A549 (cell line): Measurements from ENCODE around the gene SUN2. TPM values are rescaled to one million over a fixed set of nuclear protein-coding genes. Genes with fewer than 3 reads are reported as not detected.

Experiments used
- ATAC-seq, 2 experiments: fragments of 200-7000 bp in 1 of 2; fragments of >200 bp in 1 of 2; cut with Nextera tagmentation in 1 of 2; cut with Tn5 transposase in 1 of 2; 3 replicates each; pipeline versions ENCODE4 v1.8.0 to v1.9.1; 2018 to 2020; ENCODE audit warnings: mild to moderate bottlenecking in 1 of 2, moderate library complexity in 1 of 2
- CTCF ChIA-PET: fragments of 300-600 bp; sonication (Branson Sonifier 250); formaldehyde crosslinking; extraction: SDS; loops from one replicate; lab custom pipeline; 2021; ENCODE audit warnings: antibody characterized with exemption, inconsistent platforms; lab: Yijun Ruan, JAX
- POLR2A ChIA-PET: fragments of 350-600 bp; formaldehyde crosslinking; extraction: SDS; loops from one replicate; lab custom pipeline; 2021; ENCODE audit warnings: antibody characterized with exemption, inconsistent platforms; lab: Yijun Ruan, JAX
- DNase-seq, 2 experiments: peaks; one replicate each; pipeline versions ENCODE4 v3.0.0 to v3.0.0-alpha.2; 2011 to 2016; ENCODE audit warnings: low read depth in 1 of 2, low spot score in 1 of 2
- FAIRE-seq: peaks from 2 replicates; lab custom pipeline; 2011; peaks lifted over from hg19 to GRCh38; lab: Jason Lieb, UNC
- H3K27ac ChIP-seq, 2 experiments: fragments of >200 bp; sonication (Bioruptor Twin); formaldehyde crosslinking; 3 replicates each; pipeline ENCODE4 v1.5.1; 2016 to 2017
- H3K4me1 ChIP-seq: fragments of >200 bp; sonication (Bioruptor Twin); formaldehyde crosslinking; 3 replicates; pipeline ENCODE4 v1.6.1; 2016
- H3K4me2 ChIP-seq: fragments of >200 bp; sonication (Bioruptor Twin); formaldehyde crosslinking; 3 replicates; pipeline ENCODE4 v1.6.1; 2016
- H3K4me3 ChIP-seq: fragments of >200 bp; sonication (Bioruptor Twin); formaldehyde crosslinking; 3 replicates; pipeline ENCODE4 v1.5.1; 2016
- H3K9me3 ChIP-seq: fragments of >200 bp; sonication (Bioruptor Twin); formaldehyde crosslinking; 3 replicates; pipeline ENCODE4 v1.6.1; 2016
- CEBPB ChIP-seq, 2 experiments: fragments of >200 bp in 1 of 2; sonication (Bioruptor Twin) in 1 of 2; formaldehyde crosslinking in 1 of 2; IDR thresholded peaks; 2 replicates each; pipeline ENCODE4 v1.6.1; 2012 to 2016
- EHF ChIP-seq: fragments of 250-450 bp; sonication (Bioruptor Pico); IDR thresholded peaks from 2 replicates; pipeline ENCODE4 v1.5.0; 2020; ENCODE audit warnings: mild to moderate bottlenecking
- EP300 ChIP-seq, 2 experiments: fragments of >200 bp; sonication (Bioruptor Twin); formaldehyde crosslinking; IDR thresholded peaks; 2 replicates in 1 of 2; 3 replicates in 1 of 2; pipeline ENCODE4 v1.6.1; 2016 to 2017
- FOXS1 ChIP-seq: fragments of 250-450 bp; sonication (Bioruptor Pico); IDR thresholded peaks from 2 replicates; pipeline ENCODE4 v1.5.0; 2020; ENCODE audit warnings: mild to moderate bottlenecking, moderate library complexity
- HOXA7 ChIP-seq: fragments of 250-450 bp; sonication (Bioruptor Pico); IDR thresholded peaks from 2 replicates; pipeline ENCODE4 v1.5.0; 2020; ENCODE audit warnings: mild to moderate bottlenecking, moderate library complexity
- NR3C1 ChIP-seq: fragments of >200 bp; sonication (Bioruptor Twin); formaldehyde crosslinking; IDR thresholded peaks from 3 replicates; pipeline ENCODE4 v1.6.1; 2017
- POLR2A ChIP-seq: IDR thresholded peaks from 2 replicates; pipeline ENCODE4 v1.6.1; 2012; ENCODE audit warnings: mild to moderate bottlenecking, low read length
- POLR2AphosphoS2 ChIP-seq: conservative IDR thresholded peaks from 2 replicates; pipeline ENCODE4 v1.6.1; 2012; ENCODE audit warnings: low read length, improper control_type of control experiment, inconsistent platforms
- RAD21 ChIP-seq, 2 experiments: fragments of >200 bp in 1 of 2; sonication (Bioruptor Twin) in 1 of 2; formaldehyde crosslinking in 1 of 2; IDR thresholded peaks in 1 of 2; conservative IDR thresholded peaks in 1 of 2; 2 replicates in 1 of 2; 3 replicates in 1 of 2; pipeline ENCODE4 v1.6.1; 2012 to 2018; ENCODE audit warnings: inconsistent platforms in 1 of 2
- RARB ChIP-seq: fragments of 250-450 bp; sonication (Bioruptor Pico); IDR thresholded peaks from 2 replicates; pipeline ENCODE4 v1.8.0; 2021; ENCODE audit warnings: mild to moderate bottlenecking, moderate library complexity
- RCOR1 ChIP-seq: fragments of 150-350 bp; IDR thresholded peaks from 2 replicates; pipeline ENCODE4 v1.6.1; 2014; ENCODE audit warnings: antibody characterized with exemption, low read length, low read depth
- SMC3 ChIP-seq: fragments of >200 bp; sonication (Bioruptor Twin); formaldehyde crosslinking; IDR thresholded peaks from 3 replicates; pipeline ENCODE4 v1.6.1; 2018; ENCODE audit warnings: inconsistent platforms
- TFCP2L1 ChIP-seq: fragments of 250-450 bp; sonication (Bioruptor Pico); IDR thresholded peaks from 2 replicates; pipeline ENCODE4 v1.5.0; 2021; ENCODE audit warnings: mild to moderate bottlenecking
- ZFP36 ChIP-seq: fragments of 450-650 bp; IDR thresholded peaks from 2 replicates; pipeline ENCODE4 v1.6.1; 2014; ENCODE audit warnings: borderline replicate concordance; ENCODE audit not compliant: partially characterized antibody
- ZSCAN20 ChIP-seq: fragments of 250-450 bp; sonication (Bioruptor Pico); IDR thresholded peaks from 2 replicates; pipeline ENCODE4 v1.8.0; 2022; ENCODE audit warnings: mild to moderate bottlenecking, moderate library complexity
- WGBS: methylation state at CpG from one replicate; pipeline ENCODE4 v1.1.6; 2017; ENCODE audit errors: missing lambda C conversion rate; 5-methylcytosine and 5-hydroxymethylcytosine counted together
- polyA plus RNA-seq, 4 experiments: library from polyadenylated mRNA; depleted of rRNA in 3 of 4; stranded (reverse); fragments of >200 nt; fragmentation: RNase III in 1 of 4; extraction: RNeasy Plus Mini Kit Qiagen cat#74134 plus additional on column Dnase treatment in 1 of 4; gene quantifications; 2 replicates in 3 of 4; 3 replicates in 1 of 4; pipeline ENCODE4 v1.2.3, GENCODE V29; 2011 to 2017
- TF ChIP-seq, protein P1 (sequence below): IDR thresholded peaks from 2 replicates; pipeline ENCODE4 v1.6.1; 2012
- TF ChIP-seq, protein P2 (sequence below): fragments of >200 bp; sonication (Bioruptor Twin); formaldehyde crosslinking; IDR thresholded peaks from 3 replicates; pipeline ENCODE4 v1.6.1; 2016
- TF ChIP-seq, protein P3 (sequence below): fragments of 450-650 bp; IDR thresholded peaks from 2 replicates; pipeline ENCODE4 v1.6.1; 2014; ENCODE audit warnings: antibody characterized with exemption
- TF ChIP-seq, protein P4 (sequence below): fragments of 250-450 bp; sonication (Bioruptor Pico); IDR thresholded peaks from 2 replicates; pipeline ENCODE4 v1.5.0; 2020; ENCODE audit warnings: low read depth, mild to moderate bottlenecking, moderate library complexity
- TF ChIP-seq, protein P5 (sequence below): fragments of >200 bp; sonication (Bioruptor Twin); formaldehyde crosslinking; IDR thresholded peaks from 2 replicates; pipeline ENCODE4 v1.6.1; 2016
- TF ChIP-seq, protein P6 (sequence below): fragments of >200 bp; sonication (Bioruptor Twin); formaldehyde crosslinking; IDR thresholded peaks from 3 replicates; pipeline ENCODE4 v1.5.1; 2016
- TF ChIP-seq, protein P7 (sequence below): fragments of 200-600 bp; sonication (generic); IDR thresholded peaks from 2 replicates; pipeline ENCODE4 v1.6.1; 2016; ENCODE audit warnings: antibody characterized with exemption, mild to moderate bottlenecking, moderate library complexity

Gene SUN2
- polyA plus RNA-seq, 2 of the 4 experiments (the other 2 are of a cell fraction), result 12.6 to 24.0 TPM

DNA sequence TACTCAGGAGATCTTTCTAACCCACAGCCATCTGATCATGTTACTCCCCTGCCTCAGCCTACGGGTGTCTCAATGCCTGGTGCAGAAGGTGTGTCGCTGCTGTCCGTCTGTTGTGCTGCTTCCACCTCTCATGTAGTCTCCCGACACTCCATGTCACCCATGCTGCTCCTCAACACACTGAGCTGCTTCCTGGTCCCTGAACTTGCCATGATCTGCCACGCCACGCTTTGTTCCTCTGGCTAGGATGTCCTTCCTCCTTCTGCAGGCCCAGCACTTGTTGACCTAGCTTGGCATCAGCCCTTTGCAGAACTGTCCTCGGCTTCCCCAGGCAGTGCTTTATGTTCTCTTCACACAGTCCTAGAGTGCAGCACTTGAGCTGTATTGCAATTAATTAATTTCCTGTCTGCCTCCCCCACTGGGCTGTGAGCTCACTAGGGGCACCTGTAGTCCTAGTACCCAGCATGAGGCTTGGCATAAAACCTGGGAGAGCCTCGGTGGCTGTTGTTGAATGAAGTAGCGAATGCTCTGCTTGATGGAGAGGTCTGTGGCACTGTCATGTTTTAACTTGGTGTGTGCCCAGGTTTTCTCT lies 40.5 kb downstream of the SUN2 start:
- no peak for FAIRE-seq
- CTCF ChIA-PET, result interaction anchor here (1.4 to 2.5 kb wide), 3 partner anchors 9 to 54 kb away, joined by 4 to 13 read pairs (median 4); partner anchors contain the start of gene TOMM22

DNA sequence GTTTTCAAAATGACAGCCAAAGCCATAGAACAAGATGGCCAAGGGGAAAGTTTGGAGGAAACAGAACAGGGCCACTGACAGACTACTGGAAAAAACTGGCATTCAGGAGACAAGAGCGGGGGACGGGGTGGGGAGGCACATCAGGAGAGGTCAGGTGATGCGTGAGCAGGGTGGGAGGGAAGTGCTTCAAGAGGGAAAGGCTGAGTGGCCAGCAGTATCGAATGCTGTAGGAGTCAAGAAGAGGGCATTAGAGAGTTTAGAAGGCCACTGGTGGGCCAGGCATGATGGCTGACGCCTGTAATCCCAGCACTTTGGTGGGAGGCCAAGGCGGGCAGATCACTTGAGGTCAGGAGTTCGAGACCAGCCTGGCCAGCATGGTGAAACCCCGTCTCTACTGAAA lies 41.9 kb downstream of the SUN2 start:
- H3K4me1 ChIP-seq, result peaks cover 10% of the 10 kb centered on the region
- 93% methylated on average over 8 of the region's 8 CpGs for WGBS
- no peak for ATAC-seq

More for the DNA sequence above, 40.5 kb downstream of the SUN2 start:
- Histone ChIP-seq H3K9me3 (no peaks in the 10 kb centered on the region), H3K4me1 (peaks cover 15% of the 10 kb centered on the region), H3K27ac (no peak overlapping the region), H3K4me3 (no peak overlapping the region), H3K4me2 (no peak overlapping the region)
- POLR2A ChIA-PET, result no interaction called here
- 94% methylated on average over 7 of the region's 9 CpGs for whole genome bisulfite sequencing
- TF ChIP-seq HOXA7 (CRISPR knock-in tag) (no peak), EHF (CRISPR knock-in tag) (no peak), TFCP2L1 (CRISPR knock-in tag) (no peak), RARB (CRISPR knock-in tag) (no peak), RCOR1 (no peak)
- TF ChIP-seq, protein P1, sequence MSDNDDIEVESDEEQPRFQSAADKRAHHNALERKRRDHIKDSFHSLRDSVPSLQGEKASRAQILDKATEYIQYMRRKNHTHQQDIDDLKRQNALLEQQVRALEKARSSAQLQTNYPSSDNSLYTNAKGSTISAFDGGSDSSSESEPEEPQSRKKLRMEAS, result no peak
- TF ChIP-seq, protein P2, sequence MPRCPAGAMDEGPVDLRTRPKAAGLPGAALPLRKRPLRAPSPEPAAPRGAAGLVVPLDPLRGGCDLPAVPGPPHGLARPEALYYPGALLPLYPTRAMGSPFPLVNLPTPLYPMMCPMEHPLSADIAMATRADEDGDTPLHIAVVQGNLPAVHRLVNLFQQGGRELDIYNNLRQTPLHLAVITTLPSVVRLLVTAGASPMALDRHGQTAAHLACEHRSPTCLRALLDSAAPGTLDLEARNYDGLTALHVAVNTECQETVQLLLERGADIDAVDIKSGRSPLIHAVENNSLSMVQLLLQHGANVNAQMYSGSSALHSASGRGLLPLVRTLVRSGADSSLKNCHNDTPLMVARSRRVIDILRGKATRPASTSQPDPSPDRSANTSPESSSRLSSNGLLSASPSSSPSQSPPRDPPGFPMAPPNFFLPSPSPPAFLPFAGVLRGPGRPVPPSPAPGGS, result no peak
- ATAC-seq, result no peak
- no peak for DNase-seq

DNA sequence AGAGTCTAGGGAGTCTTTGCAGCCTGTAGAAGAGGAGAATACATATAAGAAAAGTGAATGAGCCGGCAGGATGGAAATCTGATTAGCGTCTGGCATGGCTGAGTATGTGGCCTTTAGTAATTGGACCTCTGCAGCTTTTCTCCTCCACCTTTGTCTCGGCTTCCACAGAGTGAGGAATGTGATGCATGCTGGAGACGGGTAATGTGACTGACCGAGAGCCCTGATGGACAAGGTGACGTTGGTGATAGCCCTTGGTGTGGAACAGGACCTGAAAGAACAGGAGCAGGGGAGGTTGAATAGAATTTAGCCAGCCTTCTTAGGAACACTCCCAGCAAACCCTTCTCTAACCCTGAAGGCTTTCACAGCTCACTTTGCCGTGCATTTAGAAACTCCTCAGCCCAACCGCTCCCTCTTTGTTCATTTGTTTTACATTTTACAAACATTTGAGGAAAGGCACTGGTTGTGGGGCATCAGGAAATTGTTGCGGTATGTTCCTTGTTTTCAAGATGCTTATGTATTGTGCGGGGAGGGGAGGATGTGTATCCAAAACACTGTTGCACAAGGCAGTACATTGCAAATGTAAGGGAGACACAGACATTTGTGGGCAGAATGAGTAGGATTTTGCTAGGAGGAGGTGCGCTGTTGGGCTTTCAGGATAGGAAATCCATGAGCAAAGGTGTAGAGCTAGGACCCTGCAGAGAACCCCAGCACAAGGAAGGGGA lies 43.2 kb downstream of the SUN2 start:
- H3K4me3 ChIP-seq, result no peak overlapping the region
- no peak for ATAC-seq
- no peak overlapping the region for H3K4me2 ChIP-seq
- no peaks in the 10 kb centered on the region for H3K9me3 ChIP-seq
- POLR2A ChIA-PET, result no interaction called here
- no peak for FAIRE-seq
- CTCF ChIA-PET, result interaction anchor here (1.1 to 1.4 kb wide), 2 partner anchors 12 to 56 kb away, joined by 4 read pairs; no protein-coding TSS in a partner anchor
- 93% methylated on average over 11 of the region's 11 CpGs for WGBS
- H3K4me1 ChIP-seq, result peaks cover 5% of the 10 kb centered on the region; the same call in 2 of the 3 replicates
- DNase-seq, result no peak
- no peak overlapping the region for H3K27ac ChIP-seq
- TF ChIP-seq, protein P3, sequence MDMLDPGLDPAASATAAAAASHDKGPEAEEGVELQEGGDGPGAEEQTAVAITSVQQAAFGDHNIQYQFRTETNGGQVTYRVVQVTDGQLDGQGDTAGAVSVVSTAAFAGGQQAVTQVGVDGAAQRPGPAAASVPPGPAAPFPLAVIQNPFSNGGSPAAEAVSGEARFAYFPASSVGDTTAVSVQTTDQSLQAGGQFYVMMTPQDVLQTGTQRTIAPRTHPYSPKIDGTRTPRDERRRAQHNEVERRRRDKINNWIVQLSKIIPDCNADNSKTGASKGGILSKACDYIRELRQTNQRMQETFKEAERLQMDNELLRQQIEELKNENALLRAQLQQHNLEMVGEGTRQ, result no peak
- TF ChIP-seq NR3C1 (no peak), FOXS1 (CRISPR knock-in tag) (no peak), RAD21 (conservative IDR thresholded peaks at IDR 0.05 in 1 of 2, IDR thresholded peaks at IDR 0.05 in 1 of 2) (no peak), ZFP36 (no peak), RCOR1 (no peak), SMC3 (no peak), EP300 (IDR thresholded peaks at IDR 0.05) (no peak), CEBPB (IDR thresholded peaks at IDR 0.05) (no peak)
- TF ChIP-seq, protein P4, sequence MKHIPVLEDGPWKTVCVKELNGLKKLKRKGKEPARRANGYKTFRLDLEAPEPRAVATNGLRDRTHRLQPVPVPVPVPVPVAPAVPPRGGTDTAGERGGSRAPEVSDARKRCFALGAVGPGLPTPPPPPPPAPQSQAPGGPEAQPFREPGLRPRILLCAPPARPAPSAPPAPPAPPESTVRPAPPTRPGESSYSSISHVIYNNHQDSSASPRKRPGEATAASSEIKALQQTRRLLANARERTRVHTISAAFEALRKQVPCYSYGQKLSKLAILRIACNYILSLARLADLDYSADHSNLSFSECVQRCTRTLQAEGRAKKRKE (CRISPR knock-in tag), result no peak
- TF ChIP-seq, protein P5, sequence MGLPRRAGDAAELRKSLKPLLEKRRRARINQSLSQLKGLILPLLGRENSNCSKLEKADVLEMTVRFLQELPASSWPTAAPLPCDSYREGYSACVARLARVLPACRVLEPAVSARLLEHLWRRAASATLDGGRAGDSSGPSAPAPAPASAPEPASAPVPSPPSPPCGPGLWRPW, result no peak
- TF ChIP-seq, protein P6, sequence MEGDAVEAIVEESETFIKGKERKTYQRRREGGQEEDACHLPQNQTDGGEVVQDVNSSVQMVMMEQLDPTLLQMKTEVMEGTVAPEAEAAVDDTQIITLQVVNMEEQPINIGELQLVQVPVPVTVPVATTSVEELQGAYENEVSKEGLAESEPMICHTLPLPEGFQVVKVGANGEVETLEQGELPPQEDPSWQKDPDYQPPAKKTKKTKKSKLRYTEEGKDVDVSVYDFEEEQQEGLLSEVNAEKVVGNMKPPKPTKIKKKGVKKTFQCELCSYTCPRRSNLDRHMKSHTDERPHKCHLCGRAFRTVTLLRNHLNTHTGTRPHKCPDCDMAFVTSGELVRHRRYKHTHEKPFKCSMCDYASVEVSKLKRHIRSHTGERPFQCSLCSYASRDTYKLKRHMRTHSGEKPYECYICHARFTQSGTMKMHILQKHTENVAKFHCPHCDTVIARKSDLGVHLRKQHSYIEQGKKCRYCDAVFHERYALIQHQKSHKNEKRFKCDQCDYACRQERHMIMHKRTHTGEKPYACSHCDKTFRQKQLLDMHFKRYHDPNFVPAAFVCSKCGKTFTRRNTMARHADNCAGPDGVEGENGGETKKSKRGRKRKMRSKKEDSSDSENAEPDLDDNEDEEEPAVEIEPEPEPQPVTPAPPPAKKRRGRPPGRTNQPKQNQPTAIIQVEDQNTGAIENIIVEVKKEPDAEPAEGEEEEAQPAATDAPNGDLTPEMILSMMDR, result no peak

More for the DNA sequence above, 41.9 kb downstream of the SUN2 start:
- H3K4me3 ChIP-seq, result no peak overlapping the region
- no peak for FAIRE-seq
- no peaks in the 10 kb centered on the region for H3K9me3 ChIP-seq
- POLR2A ChIA-PET, result no interaction called here
- CTCF ChIA-PET, result interaction anchor here (1.2 to 1.7 kb wide), 2 partner anchors 55 to 202 kb away, joined by 3 to 4 read pairs; no protein-coding TSS in a partner anchor
- no peak overlapping the region for H3K4me2 ChIP-seq
- TF ChIP-seq POLR2AphosphoS2, result no peak
- TF ChIP-seq POLR2A, result no peak
- no peak for TF ChIP-seq ZSCAN20
- TF ChIP-seq, protein P7, sequence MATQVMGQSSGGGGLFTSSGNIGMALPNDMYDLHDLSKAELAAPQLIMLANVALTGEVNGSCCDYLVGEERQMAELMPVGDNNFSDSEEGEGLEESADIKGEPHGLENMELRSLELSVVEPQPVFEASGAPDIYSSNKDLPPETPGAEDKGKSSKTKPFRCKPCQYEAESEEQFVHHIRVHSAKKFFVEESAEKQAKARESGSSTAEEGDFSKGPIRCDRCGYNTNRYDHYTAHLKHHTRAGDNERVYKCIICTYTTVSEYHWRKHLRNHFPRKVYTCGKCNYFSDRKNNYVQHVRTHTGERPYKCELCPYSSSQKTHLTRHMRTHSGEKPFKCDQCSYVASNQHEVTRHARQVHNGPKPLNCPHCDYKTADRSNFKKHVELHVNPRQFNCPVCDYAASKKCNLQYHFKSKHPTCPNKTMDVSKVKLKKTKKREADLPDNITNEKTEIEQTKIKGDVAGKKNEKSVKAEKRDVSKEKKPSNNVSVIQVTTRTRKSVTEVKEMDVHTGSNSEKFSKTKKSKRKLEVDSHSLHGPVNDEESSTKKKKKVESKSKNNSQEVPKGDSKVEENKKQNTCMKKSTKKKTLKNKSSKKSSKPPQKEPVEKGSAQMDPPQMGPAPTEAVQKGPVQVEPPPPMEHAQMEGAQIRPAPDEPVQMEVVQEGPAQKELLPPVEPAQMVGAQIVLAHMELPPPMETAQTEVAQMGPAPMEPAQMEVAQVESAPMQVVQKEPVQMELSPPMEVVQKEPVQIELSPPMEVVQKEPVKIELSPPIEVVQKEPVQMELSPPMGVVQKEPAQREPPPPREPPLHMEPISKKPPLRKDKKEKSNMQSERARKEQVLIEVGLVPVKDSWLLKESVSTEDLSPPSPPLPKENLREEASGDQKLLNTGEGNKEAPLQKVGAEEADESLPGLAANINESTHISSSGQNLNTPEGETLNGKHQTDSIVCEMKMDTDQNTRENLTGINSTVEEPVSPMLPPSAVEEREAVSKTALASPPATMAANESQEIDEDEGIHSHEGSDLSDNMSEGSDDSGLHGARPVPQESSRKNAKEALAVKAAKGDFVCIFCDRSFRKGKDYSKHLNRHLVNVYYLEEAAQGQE, result no peak
- no peak for DNase-seq
- H3K27ac ChIP-seq, result no peak overlapping the region
